H1 (cell line): ENCODE results near the gene OR2A12. TPM values are rescaled to one million over a fixed set of nuclear protein-coding genes. Genes with fewer than 3 reads are reported as not detected.

ENCODE experiments used
- CTCF ChIA-PET: fragments of 300-600 bp; sonication (Branson Sonifier 250); formaldehyde crosslinking; loops from one replicate; lab custom pipeline; 2021; ENCODE audit not compliant: partially characterized antibody; lab: Charles Lee
- POLR2A ChIA-PET: fragments of 300-600 bp; sonication (Branson Sonifier 250); formaldehyde crosslinking; loops from one replicate; lab custom pipeline; 2021; ENCODE audit warnings: inconsistent platforms; ENCODE audit not compliant: partially characterized antibody; lab: Charles Lee
- DNase-seq, 2 experiments: peaks; one replicate each; pipeline versions ENCODE4 v3.0.0 to v3.0.0-alpha.2; 2010 to 2022; ENCODE audit warnings: low spot score in 2 of 2, low read depth in 1 of 2, mixed read lengths in 1 of 2
- FAIRE-seq: peaks from 2 replicates; lab custom pipeline; 2011; peaks lifted over from hg19 to GRCh38; lab: Jason Lieb, UNC
- H2AFZ ChIP-seq: 2 replicates; pipeline ENCODE4 v1.8.1; 2012; ENCODE audit warnings: low read length, inconsistent platforms
- H2AK5ac ChIP-seq: 2 replicates; pipeline ENCODE4 v1.6.1; 2013; ENCODE audit warnings: low read depth, low read length
- H2BK120ac ChIP-seq: replicated peaks from 2 replicates; pipeline ENCODE3; 2013; ENCODE audit warnings: low read depth, low read length, inconsistent platforms
- H2BK12ac ChIP-seq: 2 replicates; pipeline ENCODE4 v1.6.1; 2013; ENCODE audit warnings: low read depth, low read length
- H2BK15ac ChIP-seq: 2 replicates; pipeline ENCODE4 v1.6.1; 2013; ENCODE audit warnings: low read length
- H2BK20ac ChIP-seq: 2 replicates; pipeline ENCODE4 v1.6.1; 2013; ENCODE audit warnings: low read length
- H2BK5ac ChIP-seq: 2 replicates; pipeline ENCODE4 v1.6.1; 2013; ENCODE audit warnings: low read depth, low read length
- H3K14ac ChIP-seq: 2 replicates; pipeline ENCODE4 v1.6.1; 2013; ENCODE audit warnings: inconsistent platforms; ENCODE audit not compliant: insufficient read length
- H3K18ac ChIP-seq: 2 replicates; pipeline ENCODE4 v1.6.1; 2013; ENCODE audit warnings: low read length; ENCODE audit errors: extremely low read depth
- H3K23ac ChIP-seq: 2 replicates; pipeline ENCODE4 v1.6.1; 2013; ENCODE audit warnings: inconsistent platforms; ENCODE audit not compliant: insufficient read length
- H3K23me2 ChIP-seq: 2 replicates; pipeline ENCODE4 v1.6.1; 2013; ENCODE audit warnings: low read depth, low read length
- H3K27ac ChIP-seq: 2 replicates; pipeline ENCODE4 v1.6.1; 2011; ENCODE audit warnings: low read depth, low read length, inconsistent platforms
- H3K27me3 ChIP-seq, 4 experiments: replicated peaks in 1 of 4; 1 replicate in 1 of 4; 2 replicates in 3 of 4; pipeline versions ENCODE4 v1.6.1 to v1.8.1; 2011 to 2013; ENCODE audit warnings: low read length in 3 of 4, mild to moderate bottlenecking in 3 of 4, inconsistent platforms in 2 of 4, mixed read lengths in 2 of 4, moderate library complexity in 1 of 4; ENCODE audit not compliant: control insufficient read depth in 3 of 4, insufficient read depth in 3 of 4; ENCODE audit errors: extremely low read depth in 1 of 4
- H3K36me3 ChIP-seq, 4 experiments: 2 replicates each; pipeline versions ENCODE4 v1.6.1 to v1.8.1; 2011 to 2013; ENCODE audit warnings: mild to moderate bottlenecking in 4 of 4, low read length in 3 of 4, moderate library complexity in 2 of 4, control low read depth in 1 of 4, inconsistent platforms in 1 of 4; ENCODE audit not compliant: insufficient read depth in 4 of 4, control insufficient read depth in 2 of 4
- H3K4ac ChIP-seq: replicated peaks from 2 replicates; pipeline ENCODE3; 2013; ENCODE audit warnings: low read length, low read depth, mixed read lengths, inconsistent platforms; ENCODE audit not compliant: insufficient read length
- H3K4me1 ChIP-seq, 4 experiments: replicated peaks in 1 of 4; 1 replicate in 1 of 4; 2 replicates in 3 of 4; pipeline versions ENCODE4 v1.6.1 to v1.8.1; 2011 to 2013; ENCODE audit warnings: low read length in 3 of 4, inconsistent platforms in 2 of 4, mixed read lengths in 1 of 4; ENCODE audit not compliant: insufficient read depth in 4 of 4, control insufficient read depth in 3 of 4
- H3K4me2 ChIP-seq, 2 experiments: 2 replicates each; pipeline versions ENCODE4 v1.6.1 to v1.8.1; 2011 to 2013; ENCODE audit warnings: low read depth in 2 of 2, low read length in 2 of 2, control low read depth in 1 of 2, inconsistent platforms in 1 of 2, mild to moderate bottlenecking in 1 of 2; ENCODE audit not compliant: insufficient read depth in 1 of 2
- H3K4me3 ChIP-seq, 4 experiments: fragments of 200-600, 300-600 bp in 1 of 4; sonication (generic), shearing (Covaris generic), sonication (Bioruptor Twin) in 1 of 4; 2 replicates each; pipeline versions ENCODE4 v1.5.1 to v1.8.1; 2011 to 2016; ENCODE audit warnings: low read length in 4 of 4, low read depth in 3 of 4, control low read depth in 2 of 4, inconsistent platforms in 2 of 4, mild to moderate bottlenecking in 2 of 4, mixed read lengths in 1 of 4, moderate library complexity in 1 of 4; ENCODE audit not compliant: insufficient read depth in 2 of 4; ENCODE audit errors: extremely low read depth in 1 of 4
- H3K56ac ChIP-seq: replicated peaks from 2 replicates; pipeline ENCODE3; 2013; ENCODE audit warnings: low read depth, mild to moderate bottlenecking, mixed read lengths, low read length, inconsistent platforms; ENCODE audit not compliant: insufficient read length
- H3K79me1 ChIP-seq: 2 replicates; pipeline ENCODE4 v1.6.1; 2013; ENCODE audit warnings: low read depth, low read length, control low read depth
- H3K79me2 ChIP-seq, 2 experiments: 2 replicates each; pipeline versions ENCODE4 v1.6.1 to v1.8.1; 2012 to 2013; ENCODE audit warnings: low read length in 2 of 2, mild to moderate bottlenecking in 2 of 2, inconsistent platforms in 1 of 2; ENCODE audit not compliant: insufficient read depth in 2 of 2, control insufficient read depth in 1 of 2
- H3K9ac ChIP-seq, 4 experiments: replicated peaks in 1 of 4; 1 replicate in 1 of 4; 2 replicates in 3 of 4; pipeline versions ENCODE4 v1.6.1 to v1.8.1; 2011 to 2013; ENCODE audit warnings: low read depth in 3 of 4, low read length in 3 of 4, control low read depth in 2 of 4, mild to moderate bottlenecking in 2 of 4, moderate library complexity in 2 of 4, inconsistent platforms in 1 of 4; ENCODE audit errors: extremely low read depth in 1 of 4
- H3K9me3 ChIP-seq, 2 experiments: 2 replicates each; pipeline versions ENCODE4 v1.6.1 to v1.8.1; 2012 to 2013; ENCODE audit warnings: mild to moderate bottlenecking in 2 of 2, moderate library complexity in 2 of 2, control low read depth in 1 of 2, inconsistent platforms in 1 of 2, low read depth in 1 of 2, low read length in 1 of 2, mixed read lengths in 1 of 2; ENCODE audit not compliant: insufficient read depth in 2 of 2
- H4K20me1 ChIP-seq, 2 experiments: replicated peaks in 1 of 2; 2 replicates each; pipeline versions ENCODE3 to v1.8.1; 2011 to 2013; ENCODE audit warnings: inconsistent platforms in 2 of 2, low read length in 2 of 2, mild to moderate bottlenecking in 1 of 2; ENCODE audit not compliant: insufficient read depth in 2 of 2, control insufficient read depth in 1 of 2
- H4K5ac ChIP-seq: 2 replicates; pipeline ENCODE4 v1.6.1; 2013; ENCODE audit warnings: low read length, low read depth, mixed read lengths, inconsistent platforms; ENCODE audit not compliant: insufficient read length
- H4K8ac ChIP-seq: 2 replicates; pipeline ENCODE4 v1.8.0; 2013; ENCODE audit warnings: mild to moderate bottlenecking, moderate library complexity, low read length, inconsistent platforms; ENCODE audit not compliant: insufficient read depth; ENCODE audit errors: extremely low read depth
- H4K91ac ChIP-seq: replicated peaks from 2 replicates; pipeline ENCODE3; 2013; ENCODE audit warnings: low read length, mixed read lengths, inconsistent platforms; ENCODE audit not compliant: insufficient read length
- ASH2L ChIP-seq: fragments of 200-600, 300-600 bp; sonication (generic); IDR thresholded peaks from one replicate; pipeline ENCODE4 v1.7.1; 2017; ENCODE audit warnings: low read length
- ATF2 ChIP-seq: IDR thresholded peaks from 2 replicates; pipeline ENCODE4 v1.6.1; 2012; ENCODE audit warnings: low read length, inconsistent platforms
- CEBPB ChIP-seq: IDR thresholded peaks from 2 replicates; pipeline ENCODE4 v1.6.1; 2012; ENCODE audit warnings: low read depth, low read length
- E2F6 ChIP-seq: IDR thresholded peaks from 2 replicates; pipeline ENCODE4 v1.6.1; 2012; ENCODE audit warnings: inconsistent platforms
- JUN ChIP-seq: IDR thresholded peaks from 2 replicates; pipeline ENCODE4 v1.6.1; 2011; ENCODE audit warnings: low read depth, mild to moderate bottlenecking, improper control_type of control experiment, low read length
- KDM1A ChIP-seq: fragments of 200-600, 300-600 bp; sonication (generic); IDR thresholded peaks from 2 replicates; pipeline ENCODE4 v1.7.1; 2016; ENCODE audit warnings: mild to moderate bottlenecking, low read length, borderline replicate concordance
- RBBP5 ChIP-seq: IDR thresholded peaks from 2 replicates; pipeline ENCODE4 v1.7.1; 2012; ENCODE audit warnings: low read depth, mild to moderate bottlenecking, inconsistent platforms, low read length, moderate library complexity, borderline replicate concordance
- RXRA ChIP-seq: IDR thresholded peaks from 2 replicates; pipeline ENCODE4 v1.6.1; 2011; ENCODE audit warnings: low read depth, mild to moderate bottlenecking, low read length, moderate library complexity; ENCODE audit not compliant: insufficient read depth
- YY1 ChIP-seq: IDR thresholded peaks from 2 replicates; pipeline ENCODE4 v1.6.1; 2011; ENCODE audit warnings: low read depth, mild to moderate bottlenecking, low read length
- polyA plus RNA-seq, 7 experiments: library from polyadenylated mRNA; depleted of rRNA in 3 of 7; stranded (reverse) in 5 of 7; unstranded in 2 of 7; fragments of >200 nt in 5 of 7; fragments of 200-250 nt in 2 of 7; gene quantifications; 1 replicate in 5 of 7; 2 replicates in 1 of 7; 4 replicates in 1 of 7; pipeline versions ENCODE4 v1.2.1 to v1.2.3, GENCODE V29; 2011 to 2013; ENCODE audit warnings: missing spikeins in 2 of 7, mixed read lengths in 2 of 7
- total RNA-seq: library from RNA; stranded (reverse); fragmentation: NEBNext Ultra II Directional; extraction: Animal tissue kit (Norgen Biotek cat#: 25700); gene quantifications from 2 replicates; pipeline ENCODE4 v1.2.1, GENCODE V29; 2021
- TF ChIP-seq, protein P1 (sequence below), 3 experiments: IDR thresholded peaks; 1 replicate in 2 of 3; 2 replicates in 1 of 3; pipeline versions ENCODE4 v1.5.1 to v1.6.1; 2011; ENCODE audit warnings: low read length in 3 of 3, mild to moderate bottlenecking in 3 of 3, inconsistent platforms in 2 of 3, low read depth in 1 of 3, moderate library complexity in 1 of 3; ENCODE audit not compliant: insufficient read depth in 1 of 3; ENCODE audit errors: control extremely low read depth in 1 of 3

The OR2A12 gene
- total and polyA plus RNA-seq, 2 of the 8 experiments (the other 6 are each of a cell fraction or from before 2014, with no cell fraction given): not detected

- Histone ChIP-seq H3K79me1 (no peaks in the 10 kb centered on the region), H2BK20ac (no peak overlapping the region), H2BK15ac (no peak overlapping the region), H3K79me2 (no peaks in the 10 kb centered on the region), H3K23ac (no peak overlapping the region), H3K9me3 (no peaks in the 10 kb centered on the region), H3K36me3 (no peaks in the 10 kb centered on the region), H2AK5ac (no peak overlapping the region), H4K20me1 (no peaks in the 10 kb centered on the region), H3K27ac (no peak overlapping the region), H4K8ac (no peak overlapping the region), H3K18ac (no peak overlapping the region), H3K23me2 (no peaks in the 10 kb centered on the region), H2BK5ac (no peak overlapping the region), H3K9ac (no peak overlapping the region), H2BK120ac (no peak overlapping the region), H3K56ac (no peak overlapping the region), H4K91ac (no peak overlapping the region), H2BK12ac (no peak overlapping the region), H3K27me3 (no peaks in the 10 kb centered on the region), H3K4me3 (no peak overlapping the region), H4K5ac (no peak overlapping the region), H3K4me2 (no peak overlapping the region), H2AFZ (no peak overlapping the region), H3K4me1 (no peaks in the 10 kb centered on the region), H3K14ac (no peak overlapping the region), H3K4ac (no peak overlapping the region)
- FAIRE-seq: no peak
- ChIA-PET POLR2A (no interaction called here), CTCF (interaction anchor here (0.6 kb wide), 1 partner anchor 18 kb away, joined by 3 read pairs; no protein-coding TSS in a partner anchor)
- DNase-seq: no peak
- no peak for TF ChIP-seq KDM1A
- TF ChIP-seq CEBPB: no peak
- TF ChIP-seq RXRA: no peak
- TF ChIP-seq, protein P1, sequence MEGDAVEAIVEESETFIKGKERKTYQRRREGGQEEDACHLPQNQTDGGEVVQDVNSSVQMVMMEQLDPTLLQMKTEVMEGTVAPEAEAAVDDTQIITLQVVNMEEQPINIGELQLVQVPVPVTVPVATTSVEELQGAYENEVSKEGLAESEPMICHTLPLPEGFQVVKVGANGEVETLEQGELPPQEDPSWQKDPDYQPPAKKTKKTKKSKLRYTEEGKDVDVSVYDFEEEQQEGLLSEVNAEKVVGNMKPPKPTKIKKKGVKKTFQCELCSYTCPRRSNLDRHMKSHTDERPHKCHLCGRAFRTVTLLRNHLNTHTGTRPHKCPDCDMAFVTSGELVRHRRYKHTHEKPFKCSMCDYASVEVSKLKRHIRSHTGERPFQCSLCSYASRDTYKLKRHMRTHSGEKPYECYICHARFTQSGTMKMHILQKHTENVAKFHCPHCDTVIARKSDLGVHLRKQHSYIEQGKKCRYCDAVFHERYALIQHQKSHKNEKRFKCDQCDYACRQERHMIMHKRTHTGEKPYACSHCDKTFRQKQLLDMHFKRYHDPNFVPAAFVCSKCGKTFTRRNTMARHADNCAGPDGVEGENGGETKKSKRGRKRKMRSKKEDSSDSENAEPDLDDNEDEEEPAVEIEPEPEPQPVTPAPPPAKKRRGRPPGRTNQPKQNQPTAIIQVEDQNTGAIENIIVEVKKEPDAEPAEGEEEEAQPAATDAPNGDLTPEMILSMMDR (IDR thresholded peaks at IDR 0.05; ENCODE audit: control extremely low read depth in 1 of 3, insufficient read depth in 1 of 3, low read depth in 1 of 3, low read length in 3 of 3): no peak
- TF ChIP-seq ASH2L: no peak
- no peak for TF ChIP-seq YY1
- TF ChIP-seq ATF2: no peak
- TF ChIP-seq RBBP5: no peak
- TF ChIP-seq JUN: no peak
- TF ChIP-seq E2F6: no peak
These were observed 12.7 kb downstream of the OR2A12 start for GRCh38 chr7:144098776-144099175.
